ENCODE results near the gene AP3B1. TPM values are rescaled to one million over a fixed set of nuclear protein-coding genes. Genes with fewer than 3 reads are reported as not detected.

Gene AP3B1
- total and polyA plus RNA-seq, 2 donors (not counting 3 experiments of a cell fraction or from before 2014, with no cell fraction given): 31.6 to 46.7 TPM

DNA sequence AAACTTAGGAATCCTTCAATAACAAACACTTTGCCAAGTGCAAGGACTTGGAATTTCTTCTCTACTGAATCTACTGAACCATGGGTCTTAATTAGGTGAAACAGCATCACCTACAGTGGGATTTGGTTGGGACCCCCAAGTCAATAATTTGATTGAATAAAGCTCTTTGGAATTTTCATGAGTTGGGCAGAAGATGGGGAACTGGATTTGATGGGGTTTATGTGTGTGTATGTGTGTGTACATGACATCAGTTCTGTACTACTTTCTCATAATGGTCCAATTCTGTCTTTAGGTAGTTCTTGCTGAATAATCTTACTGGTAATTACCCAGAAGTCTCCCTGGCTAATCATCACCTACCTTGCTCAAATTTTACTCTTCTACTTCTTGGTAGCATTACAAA, 319.9 kb downstream of the AP3B1 start:
- Histone ChIP-seq H3K9ac (replicated peaks; ENCODE audit: extremely low read depth, insufficient read depth, low read length) (no peak overlapping the region), H4K20me1 (replicated peaks; ENCODE audit: control insufficient read depth, extremely low read depth, insufficient read depth, low read length) (no peaks in the 10 kb centered on the region), H3K9me1 (replicated peaks; ENCODE audit: control insufficient read depth, extremely low read depth, insufficient read depth, low read length) (no peaks in the 10 kb centered on the region), H3K27me3 (ENCODE audit: control insufficient read depth in 2 of 2, insufficient read depth in 2 of 2, low read length in 2 of 2) (peaks cover 58 to 79% of the 10 kb centered on the region in 2 experiments), H3K4me1 (ENCODE audit: control insufficient read depth, extremely low read depth, insufficient read depth, low read length) (peaks cover 12% of the 10 kb centered on the region), H3K4me2 (ENCODE audit: insufficient read depth, low read length) (no peak overlapping the region), H3K4me3 (replicated peaks in 1 of 3; ENCODE audit: insufficient read depth in 1 of 3, low read depth in 1 of 3, low read length in 3 of 3) (no peak overlapping the region), H3K79me2 (ENCODE audit: control insufficient read depth, insufficient read depth, low read length) (no peaks in the 10 kb centered on the region), H3K36me3 (ENCODE audit: control insufficient read depth in 2 of 2, extremely low read depth in 1 of 2, insufficient read depth in 2 of 2, low read length in 2 of 2) (no peaks in the 10 kb centered on the region), H2AFZ (ENCODE audit: low read depth, low read length) (no peak overlapping the region), H3K9me3 (replicated peaks; ENCODE audit: control insufficient read depth, insufficient read depth, low read length) (no peaks in the 10 kb centered on the region), H3K27ac (ENCODE audit: insufficient read depth, low read depth, low read length) (no peak overlapping the region)
- ChIA-PET CTCF (interaction anchor here (1.1 to 1.2 kb wide), 2 partner anchors 11 to 14 kb away, joined by 3 read pairs; no protein-coding TSS in a partner anchor), POLR2A (no interaction called here)
- no TSS peak for BruUV-seq (replicated peaks)
- FAIRE-seq: no peak
- DNase-seq (ENCODE audit: low read depth, low spot score): no peak
- no peak for TF ChIP-seq FOS (IDR thresholded peaks at IDR 0.05; ENCODE audit: borderline replicate concordance, insufficient read depth, low read length)
- TF ChIP-seq MYC (IDR thresholded peaks at IDR 0.05; ENCODE audit: low read depth, low read length): no peak
- no peak for TF ChIP-seq POLR2A (IDR thresholded peaks at IDR 0.05; ENCODE audit: low read depth, low read length)
- TF ChIP-seq, protein P1, sequence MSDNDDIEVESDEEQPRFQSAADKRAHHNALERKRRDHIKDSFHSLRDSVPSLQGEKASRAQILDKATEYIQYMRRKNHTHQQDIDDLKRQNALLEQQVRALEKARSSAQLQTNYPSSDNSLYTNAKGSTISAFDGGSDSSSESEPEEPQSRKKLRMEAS (IDR thresholded peaks at IDR 0.05; ENCODE audit: insufficient read depth, insufficient read length): no peak
- TF ChIP-seq JUN (IDR thresholded peaks at IDR 0.05; ENCODE audit: borderline replicate concordance, insufficient read depth, insufficient read length, low read depth): no peak
- no peak for TF ChIP-seq GATA2 (IDR thresholded peaks at IDR 0.05; ENCODE audit: insufficient read depth, insufficient read length, low read depth, low read length)
- TF ChIP-seq POLR2AphosphoS5 (IDR thresholded peaks at IDR 0.05; ENCODE audit: insufficient read depth, low read depth, low read length): no peak
- no peak for TF ChIP-seq EZH2 (IDR thresholded peaks at IDR 0.05; ENCODE audit: borderline replicate concordance, low read depth, low read length, severe bottlenecking)
- TF ChIP-seq, protein P2, sequence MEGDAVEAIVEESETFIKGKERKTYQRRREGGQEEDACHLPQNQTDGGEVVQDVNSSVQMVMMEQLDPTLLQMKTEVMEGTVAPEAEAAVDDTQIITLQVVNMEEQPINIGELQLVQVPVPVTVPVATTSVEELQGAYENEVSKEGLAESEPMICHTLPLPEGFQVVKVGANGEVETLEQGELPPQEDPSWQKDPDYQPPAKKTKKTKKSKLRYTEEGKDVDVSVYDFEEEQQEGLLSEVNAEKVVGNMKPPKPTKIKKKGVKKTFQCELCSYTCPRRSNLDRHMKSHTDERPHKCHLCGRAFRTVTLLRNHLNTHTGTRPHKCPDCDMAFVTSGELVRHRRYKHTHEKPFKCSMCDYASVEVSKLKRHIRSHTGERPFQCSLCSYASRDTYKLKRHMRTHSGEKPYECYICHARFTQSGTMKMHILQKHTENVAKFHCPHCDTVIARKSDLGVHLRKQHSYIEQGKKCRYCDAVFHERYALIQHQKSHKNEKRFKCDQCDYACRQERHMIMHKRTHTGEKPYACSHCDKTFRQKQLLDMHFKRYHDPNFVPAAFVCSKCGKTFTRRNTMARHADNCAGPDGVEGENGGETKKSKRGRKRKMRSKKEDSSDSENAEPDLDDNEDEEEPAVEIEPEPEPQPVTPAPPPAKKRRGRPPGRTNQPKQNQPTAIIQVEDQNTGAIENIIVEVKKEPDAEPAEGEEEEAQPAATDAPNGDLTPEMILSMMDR (IDR thresholded peaks at IDR 0.05; ENCODE audit: extremely low read depth in 1 of 2, insufficient read depth in 1 of 2, low read depth in 1 of 2, low read length in 2 of 2): no peak
- dilution Hi-C loops (cut with MboI; ENCODE audit: extremely low pct_ligation_motif_present, low sequenced_read_pairs) (no loop called here), intact Hi-C loops (cut with micrococcal nuclease) (loop anchor here (5.0 kb wide), 2 partner anchors 327 to 342 kb away; no protein-coding TSS in a partner anchor)

Data from endothelial cell of umbilical vein (primary cell).